PC-9 (cell line): ENCODE measurements around the gene RPTOR.

Experiments used
- EZH2 ChIP-seq: fragments of 200-600 bp; sonication (generic); IDR thresholded peaks from 2 replicates; pipeline ENCODE4 v1.8.0; 2017; ENCODE audit warnings: antibody characterized with exemption, low read depth
- TF ChIP-seq, protein P1 (sequence below): fragments of 200-600 bp; sonication (generic); conservative IDR thresholded peaks from 2 replicates; pipeline ENCODE4 v1.6.1; 2017; ENCODE audit warnings: mixed run types, antibody characterized with exemption, mild to moderate bottlenecking, moderate library complexity

DNA sequence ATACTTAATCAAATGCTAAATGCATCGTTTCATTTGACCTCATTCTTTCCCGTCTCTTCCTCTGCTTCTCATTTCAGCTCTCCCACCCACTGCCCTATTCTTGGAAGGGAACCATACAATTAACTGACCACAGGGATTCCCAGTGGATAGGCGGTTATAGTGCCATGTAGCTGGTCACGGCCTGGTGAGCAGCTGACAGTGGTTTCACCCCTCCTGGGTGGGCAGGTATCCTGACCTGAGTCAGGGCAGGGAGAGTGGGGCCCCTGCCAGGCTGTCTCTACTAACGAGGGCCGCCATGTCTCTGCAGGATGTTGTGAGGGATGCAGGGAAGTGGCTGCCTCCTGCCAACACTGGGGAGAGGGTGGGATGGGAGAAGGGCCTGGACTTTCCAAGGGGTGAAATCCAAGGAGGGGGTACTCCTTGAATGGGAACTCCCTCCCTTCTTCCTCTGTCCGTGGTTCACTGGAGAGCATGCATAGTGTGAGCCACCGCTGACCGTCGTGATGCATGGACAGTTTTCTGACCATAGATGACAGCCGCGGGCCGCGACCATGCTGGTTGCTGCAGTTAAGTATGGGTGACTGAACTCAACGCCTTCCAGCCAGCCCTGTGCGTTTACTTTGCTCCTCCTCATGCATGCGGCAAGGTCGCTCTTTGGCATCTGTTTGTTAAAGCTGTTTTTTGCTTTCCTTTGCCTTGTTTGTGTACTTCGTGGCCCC is 95.9 kb downstream of the RPTOR start:
- TF ChIP-seq, protein P1, sequence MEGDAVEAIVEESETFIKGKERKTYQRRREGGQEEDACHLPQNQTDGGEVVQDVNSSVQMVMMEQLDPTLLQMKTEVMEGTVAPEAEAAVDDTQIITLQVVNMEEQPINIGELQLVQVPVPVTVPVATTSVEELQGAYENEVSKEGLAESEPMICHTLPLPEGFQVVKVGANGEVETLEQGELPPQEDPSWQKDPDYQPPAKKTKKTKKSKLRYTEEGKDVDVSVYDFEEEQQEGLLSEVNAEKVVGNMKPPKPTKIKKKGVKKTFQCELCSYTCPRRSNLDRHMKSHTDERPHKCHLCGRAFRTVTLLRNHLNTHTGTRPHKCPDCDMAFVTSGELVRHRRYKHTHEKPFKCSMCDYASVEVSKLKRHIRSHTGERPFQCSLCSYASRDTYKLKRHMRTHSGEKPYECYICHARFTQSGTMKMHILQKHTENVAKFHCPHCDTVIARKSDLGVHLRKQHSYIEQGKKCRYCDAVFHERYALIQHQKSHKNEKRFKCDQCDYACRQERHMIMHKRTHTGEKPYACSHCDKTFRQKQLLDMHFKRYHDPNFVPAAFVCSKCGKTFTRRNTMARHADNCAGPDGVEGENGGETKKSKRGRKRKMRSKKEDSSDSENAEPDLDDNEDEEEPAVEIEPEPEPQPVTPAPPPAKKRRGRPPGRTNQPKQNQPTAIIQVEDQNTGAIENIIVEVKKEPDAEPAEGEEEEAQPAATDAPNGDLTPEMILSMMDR, result no peak
- TF ChIP-seq EZH2, result no peak
